Keratinocyte (primary cell): ENCODE results near the gene RNF150. TPM values are rescaled to one million over a fixed set of nuclear protein-coding genes. Genes with fewer than 3 reads are reported as not detected.

Experiments
- DNase-seq: peaks from one replicate; pipeline ENCODE4 v3.0.0-alpha.2; 2011; ENCODE audit warnings: low read depth, missing footprints, low spot score
- FAIRE-seq: peaks from 2 replicates; lab custom pipeline; 2011; peaks lifted over from hg19 to GRCh38; lab: Jason Lieb, UNC
- H2AFZ ChIP-seq: 2 replicates; pipeline ENCODE4 v1.6.0; 2012; ENCODE audit warnings: low read length, control low read depth, inconsistent platforms; ENCODE audit not compliant: control insufficient read depth
- H3K27ac ChIP-seq: 2 replicates; pipeline ENCODE4 v1.5.1; 2011; ENCODE audit warnings: low read length; ENCODE audit not compliant: control insufficient read depth, insufficient read depth
- H3K27me3 ChIP-seq: 3 replicates; pipeline ENCODE4 v1.6.0; 2011; ENCODE audit warnings: low read length; ENCODE audit not compliant: control insufficient read depth, insufficient read depth; ENCODE audit errors: extremely low read depth
- H3K36me3 ChIP-seq, 2 experiments: 2 replicates in 1 of 2; 3 replicates in 1 of 2; pipeline ENCODE4 v1.5.1; 2011; ENCODE audit warnings: low read length in 2 of 2, mild to moderate bottlenecking in 1 of 2; ENCODE audit not compliant: control insufficient read depth in 2 of 2, insufficient read depth in 2 of 2; ENCODE audit errors: extremely low read depth in 1 of 2
- H3K4me1 ChIP-seq: 3 replicates; pipeline ENCODE4 v1.5.1; 2011; ENCODE audit warnings: low read length; ENCODE audit not compliant: control insufficient read depth, insufficient read depth; ENCODE audit errors: extremely low read depth
- H3K4me2 ChIP-seq: 3 replicates; pipeline ENCODE4 v1.6.0; 2011; ENCODE audit warnings: low read depth, low read length; ENCODE audit not compliant: control insufficient read depth, insufficient read depth; ENCODE audit errors: extremely low read depth
- H3K4me3 ChIP-seq, 3 experiments: fragments of 200-600 bp in 1 of 3; sonication (generic) in 1 of 3; 2 replicates in 2 of 3; 3 replicates in 1 of 3; pipeline ENCODE4 v1.5.1; 2011 to 2016; ENCODE audit warnings: low read length in 3 of 3, mild to moderate bottlenecking in 3 of 3, control low read depth in 2 of 3, inconsistent platforms in 1 of 3, low read depth in 1 of 3, mixed read lengths in 1 of 3, mixed run types in 1 of 3, moderate library complexity in 1 of 3; ENCODE audit not compliant: control insufficient read depth in 2 of 3, insufficient read depth in 2 of 3; ENCODE audit errors: extremely low read depth in 1 of 3
- H3K79me2 ChIP-seq: 2 replicates; pipeline ENCODE4 v1.6.0; 2012; ENCODE audit warnings: low read length; ENCODE audit not compliant: control insufficient read depth, insufficient read depth
- H3K9ac ChIP-seq: 3 replicates; pipeline ENCODE4 v1.6.0; 2011; ENCODE audit warnings: low read length; ENCODE audit not compliant: control insufficient read depth, insufficient read depth; ENCODE audit errors: extremely low read depth
- H3K9me1 ChIP-seq: 3 replicates; pipeline ENCODE4 v1.6.0; 2011; ENCODE audit warnings: low read length; ENCODE audit not compliant: control insufficient read depth, insufficient read depth; ENCODE audit errors: extremely low read depth
- H3K9me3 ChIP-seq: 2 replicates; pipeline ENCODE4 v1.5.1; 2012; ENCODE audit warnings: low read depth, low read length; ENCODE audit not compliant: control insufficient read depth
- H4K20me1 ChIP-seq: 3 replicates; pipeline ENCODE4 v1.6.0; 2011; ENCODE audit warnings: low read length; ENCODE audit not compliant: control insufficient read depth, insufficient read depth; ENCODE audit errors: extremely low read depth
- CTCF ChIP-seq, 3 experiments: IDR thresholded peaks in 1 of 3; conservative IDR thresholded peaks in 1 of 3; optimal IDR thresholded peaks in 1 of 3; 2 replicates in 2 of 3; 3 replicates in 1 of 3; pipeline versions ENCODE3 to v1.5.1; 2011; ENCODE audit warnings: low read length in 3 of 3, mild to moderate bottlenecking in 3 of 3, moderate library complexity in 2 of 3, control low read depth in 1 of 3, inconsistent platforms in 1 of 3; ENCODE audit not compliant: insufficient read depth in 2 of 3; ENCODE audit errors: extremely low read depth in 1 of 3
- EZH2 ChIP-seq: IDR thresholded peaks from one replicate; pipeline ENCODE4 v1.6.1; 2012; ENCODE audit warnings: inconsistent platforms, mild to moderate bottlenecking, low read length, moderate library complexity
- dilution Hi-C: fragments of 300-500 bp; cut with MboI; formaldehyde crosslinking; loops from one replicate; pipeline ENCODE4 v1.7.0; 2020; ENCODE audit warnings: low sequenced_read_pairs; ENCODE audit not compliant: extremely low pct_ligation_motif_present
- polyA plus RNA-seq, 5 experiments: library from polyadenylated mRNA; depleted of rRNA in 3 of 5; stranded (reverse) in 3 of 5; stranded (forward) in 1 of 5; unstranded in 1 of 5; fragments of >200 nt; gene quantifications; 1 replicate in 1 of 5; 2 replicates in 3 of 5; 3 replicates in 1 of 5; pipeline versions ENCODE4 v1.2.1 to v1.2.3, GENCODE V29; 2011 to 2012; ENCODE audit warnings: missing spikeins in 2 of 5, low read depth in 1 of 5, low replicate concordance in 1 of 5

Gene RNF150
- polyA plus RNA-seq, 1 donor (not counting 4 experiments of a cell fraction or from before 2014, with no cell fraction given) = 0.18 TPM

GRCh38 chr4:140866492-140867005 lies 266.7 kb downstream of the RNF150 start:
- dilution Hi-C loops = no loop called here
- H3K9me1 ChIP-seq = no peaks in the 10 kb centered on the region
- no peak overlapping the region for H3K4me2 ChIP-seq
- no peak for TF ChIP-seq CTCF (optimal IDR thresholded peaks at IDR 0.05 in 1 of 3, IDR thresholded peaks at IDR 0.05 in 1 of 3, conservative IDR thresholded peaks at IDR 0.05 in 1 of 3; ENCODE audit: extremely low read depth in 1 of 3, insufficient read depth in 2 of 3, low read length in 3 of 3)
- no peak for TF ChIP-seq EZH2
- H3K36me3 ChIP-seq = no peaks in the 10 kb centered on the region
- H3K4me1 ChIP-seq = no peaks in the 10 kb centered on the region
- no peak overlapping the region for H3K9ac ChIP-seq
- FAIRE-seq (no peak), DNase-seq (no peak)
- H4K20me1 ChIP-seq = no peaks in the 10 kb centered on the region
- no peaks in the 10 kb centered on the region for H3K79me2 ChIP-seq
- H3K27me3 ChIP-seq = no peaks in the 10 kb centered on the region
- H3K27ac ChIP-seq = no peak overlapping the region
- no peaks in the 10 kb centered on the region for H3K9me3 ChIP-seq
- no peak overlapping the region for H3K4me3 ChIP-seq
- H2AFZ ChIP-seq = no peak overlapping the region

- Histone ChIP-seq H2AFZ (no peak overlapping the region), H3K36me3 (no peaks in the 10 kb centered on the region), H4K20me1 (no peaks in the 10 kb centered on the region), H3K4me3 (no peak overlapping the region), H3K9me3 (no peaks in the 10 kb centered on the region), H3K9me1 (no peaks in the 10 kb centered on the region), H3K4me2 (no peak overlapping the region), H3K27me3 (no peaks in the 10 kb centered on the region), H3K79me2 (no peaks in the 10 kb centered on the region), H3K4me1 (no peaks in the 10 kb centered on the region), H3K9ac (no peak overlapping the region), H3K27ac (no peak overlapping the region)
- FAIRE-seq = no peak
- TF ChIP-seq EZH2 (no peak), CTCF (optimal IDR thresholded peaks at IDR 0.05 in 1 of 3, IDR thresholded peaks at IDR 0.05 in 1 of 3, conservative IDR thresholded peaks at IDR 0.05 in 1 of 3; ENCODE audit: extremely low read depth in 1 of 3, insufficient read depth in 2 of 3, low read length in 3 of 3) (no peak)
- dilution Hi-C loops = no loop called here
- no peak for DNase-seq
Observed at GRCh38 chr4:140865253-140866217, 267.7 kb downstream of the RNF150 start.
